ENCODE data around the gene LYRM7. TPM values are rescaled to one million over a fixed set of nuclear protein-coding genes. Genes with fewer than 3 reads are reported as not detected.

LYRM7 gene
- total and polyA plus RNA-seq, 10 of the 15 experiments (the other 5 are each of a cell fraction or from before 2014, with no cell fraction given), result 9.2 to 68.8 (median 20.2) TPM

- TF ChIP-seq NKRF (conservative IDR thresholded peaks at IDR 0.05), result no peak
- TF ChIP-seq CBX3 (IDR thresholded peaks at IDR 0.05; ENCODE audit: borderline replicate concordance, low read depth), result no peak
- Histone ChIP-seq H3K4me3 (no peak overlapping the region), H4K20me1 (ENCODE audit: control insufficient read depth, insufficient read depth) (no peaks in the 10 kb centered on the region), H3K9me3 (replicated peaks; ENCODE audit: control insufficient read depth, insufficient read depth, low read length) (no peaks in the 10 kb centered on the region), H2AFZ (ENCODE audit: control insufficient read depth, low read depth, low read length) (no peak overlapping the region), H3K9ac (ENCODE audit: control insufficient read depth, insufficient read depth, low read length) (no peak overlapping the region), H3K36me3 (ENCODE audit: control insufficient read depth in 2 of 2, insufficient read depth in 2 of 2, low read length in 1 of 2) (no peaks in the 10 kb centered on the region; a peak in 1 of 4 replicates), H3K4me2 (ENCODE audit: control insufficient read depth, insufficient read depth) (no peak overlapping the region), H3K27ac (ENCODE audit: control insufficient read depth, insufficient read depth) (no peak overlapping the region), H3K27me3 (replicated peaks in 1 of 2; ENCODE audit: control insufficient read depth in 2 of 2, insufficient read depth in 2 of 2, low read length in 1 of 2) (no peaks in the 10 kb centered on the region), H3K79me2 (ENCODE audit: control insufficient read depth, insufficient read depth, low read length) (peaks cover 5% of the 10 kb centered on the region), H3K4me1 (ENCODE audit: control insufficient read depth, insufficient read depth, low read length) (no peaks in the 10 kb centered on the region)
- DNase-seq (ENCODE audit: low read depth, low spot score), result no peak
- in situ Hi-C loops (cut with MboI), result no loop called here
- ChIA-PET SMC1A (ENCODE audit: uncharacterized antibody, unreplicated experiment) (interaction anchor here (1.3 kb wide), 1 partner anchor 36 kb away, joined by 3 read pairs; no protein-coding TSS in a partner anchor), CTCF (no interaction called here), POLR2A (no interaction called here), RAD21 (ENCODE audit: unreplicated experiment) (no interaction called here)
- intact Hi-C loops (cut with micrococcal nuclease; ENCODE audit: unreplicated experiment), result no loop called here
- peak; percentile 65 for FAIRE-seq
- no peak for ATAC-seq
- BruUV-seq (replicated peaks), result no TSS peak
These were observed 9.7 kb downstream of the LYRM7 start for GRCh38 chr5:131180407-131180806.

GRCh38 chr5:131182839-131183238 is 12.1 kb downstream of the LYRM7 start:
- no peak for FAIRE-seq
- TF ChIP-seq CHD1 (IDR thresholded peaks at IDR 0.05; ENCODE audit: low read depth, low read length) (no peak), YBX1 (IDR thresholded peaks at IDR 0.05) (no peak), BACH1 (IDR thresholded peaks at IDR 0.05; ENCODE audit: borderline replicate concordance) (no peak), IKZF2 (IDR thresholded peaks at IDR 0.05) (no peak), ATF7 (IDR thresholded peaks at IDR 0.05; ENCODE audit: low read depth) (no peak), TCF7 (IDR thresholded peaks at IDR 0.05; ENCODE audit: borderline replicate concordance) (no peak), BHLHE40 (IDR thresholded peaks at IDR 0.05; ENCODE audit: borderline replicate concordance in 1 of 2, low read depth in 2 of 2, low read length in 1 of 2) (no peak), KLF5 (IDR thresholded peaks at IDR 0.05; ENCODE audit: partially characterized antibody) (no peak), RAD21 (IDR thresholded peaks at IDR 0.05; ENCODE audit: insufficient read depth, low read depth, low read length) (no peak), RBBP5 (conservative IDR thresholded peaks at IDR 0.05) (no peak), FOS (IDR thresholded peaks at IDR 0.05; ENCODE audit: borderline replicate concordance, extremely low read depth, insufficient read length) (no peak), ZNF24 (IDR thresholded peaks at IDR 0.05) (no peak), JUNB (IDR thresholded peaks at IDR 0.05) (no peak), SMAD1 (IDR thresholded peaks at IDR 0.05; ENCODE audit: low read depth, partially characterized antibody) (no peak), STAT1 (conservative IDR thresholded peaks at IDR 0.05) (no peak)
- TF ChIP-seq, protein P1, sequence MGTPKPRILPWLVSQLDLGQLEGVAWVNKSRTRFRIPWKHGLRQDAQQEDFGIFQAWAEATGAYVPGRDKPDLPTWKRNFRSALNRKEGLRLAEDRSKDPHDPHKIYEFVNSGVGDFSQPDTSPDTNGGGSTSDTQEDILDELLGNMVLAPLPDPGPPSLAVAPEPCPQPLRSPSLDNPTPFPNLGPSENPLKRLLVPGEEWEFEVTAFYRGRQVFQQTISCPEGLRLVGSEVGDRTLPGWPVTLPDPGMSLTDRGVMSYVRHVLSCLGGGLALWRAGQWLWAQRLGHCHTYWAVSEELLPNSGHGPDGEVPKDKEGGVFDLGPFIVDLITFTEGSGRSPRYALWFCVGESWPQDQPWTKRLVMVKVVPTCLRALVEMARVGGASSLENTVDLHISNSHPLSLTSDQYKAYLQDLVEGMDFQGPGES (IDR thresholded peaks at IDR 0.05), result no peak

More at GRCh38 chr5:131182839-131183238, 12.1 kb downstream of the LYRM7 start:
- H3K4me2 ChIP-seq (ENCODE audit: control insufficient read depth, insufficient read depth), result no peak overlapping the region
- H3K79me2 ChIP-seq (ENCODE audit: control insufficient read depth, insufficient read depth, low read length), result peaks cover 5% of the 10 kb centered on the region
- DNase-seq (ENCODE audit: low read depth, low spot score), result no peak
- no peaks in the 10 kb centered on the region for H3K4me1 ChIP-seq (ENCODE audit: control insufficient read depth, insufficient read depth, low read length)
- POLR2A ChIA-PET, result no interaction called here
- intact Hi-C loops (cut with micrococcal nuclease; ENCODE audit: unreplicated experiment) (no loop called here), in situ Hi-C loops (cut with MboI) (no loop called here)
- no peaks in the 10 kb centered on the region for H3K27me3 ChIP-seq (replicated peaks in 1 of 2; ENCODE audit: control insufficient read depth in 2 of 2, insufficient read depth in 2 of 2, low read length in 1 of 2)
- RAD21 ChIA-PET (ENCODE audit: unreplicated experiment), result no interaction called here
- no peak overlapping the region for H2AFZ ChIP-seq (ENCODE audit: control insufficient read depth, low read depth, low read length)
- BruUV-seq (replicated peaks), result no TSS peak
- no peak overlapping the region for H3K4me3 ChIP-seq
- SMC1A ChIA-PET (ENCODE audit: uncharacterized antibody, unreplicated experiment), result interaction anchor here (1.6 to 1.8 kb wide), 2 partner anchors 32 to 62 kb away, joined by 4 read pairs; no protein-coding TSS in a partner anchor
- H4K20me1 ChIP-seq (ENCODE audit: control insufficient read depth, insufficient read depth), result no peaks in the 10 kb centered on the region
- no peak overlapping the region for H3K27ac ChIP-seq (ENCODE audit: control insufficient read depth, insufficient read depth)
- CTCF ChIA-PET, result interaction anchor here (1.1 kb wide), 1 partner anchor 16 kb away, joined by 3 read pairs; no protein-coding TSS in a partner anchor
- no peak for ATAC-seq
- no peak overlapping the region for H3K9ac ChIP-seq (ENCODE audit: control insufficient read depth, insufficient read depth, low read length)
- no peaks in the 10 kb centered on the region for H3K9me3 ChIP-seq (replicated peaks; ENCODE audit: control insufficient read depth, insufficient read depth, low read length)
- no peaks in the 10 kb centered on the region for H3K36me3 ChIP-seq (ENCODE audit: control insufficient read depth in 2 of 2, insufficient read depth in 2 of 2, low read length in 1 of 2)
